Astrocyte (in vitro differentiated cells and primary cell): ENCODE measurements around the gene TMTC2.

Source experiments
- EZH2 ChIP-seq: IDR thresholded peaks from 2 replicates; pipeline ENCODE4 v1.6.1; 2012; ENCODE audit warnings: mild to moderate bottlenecking, low read length, inconsistent platforms; ENCODE audit not compliant: insufficient read depth
- TF ChIP-seq, protein P1 (sequence below): IDR thresholded peaks from 2 replicates; pipeline ENCODE4 v1.5.1; 2011; ENCODE audit warnings: low read depth, mild to moderate bottlenecking, inconsistent platforms, low read length, moderate library complexity; ENCODE audit not compliant: insufficient read depth

DNA sequence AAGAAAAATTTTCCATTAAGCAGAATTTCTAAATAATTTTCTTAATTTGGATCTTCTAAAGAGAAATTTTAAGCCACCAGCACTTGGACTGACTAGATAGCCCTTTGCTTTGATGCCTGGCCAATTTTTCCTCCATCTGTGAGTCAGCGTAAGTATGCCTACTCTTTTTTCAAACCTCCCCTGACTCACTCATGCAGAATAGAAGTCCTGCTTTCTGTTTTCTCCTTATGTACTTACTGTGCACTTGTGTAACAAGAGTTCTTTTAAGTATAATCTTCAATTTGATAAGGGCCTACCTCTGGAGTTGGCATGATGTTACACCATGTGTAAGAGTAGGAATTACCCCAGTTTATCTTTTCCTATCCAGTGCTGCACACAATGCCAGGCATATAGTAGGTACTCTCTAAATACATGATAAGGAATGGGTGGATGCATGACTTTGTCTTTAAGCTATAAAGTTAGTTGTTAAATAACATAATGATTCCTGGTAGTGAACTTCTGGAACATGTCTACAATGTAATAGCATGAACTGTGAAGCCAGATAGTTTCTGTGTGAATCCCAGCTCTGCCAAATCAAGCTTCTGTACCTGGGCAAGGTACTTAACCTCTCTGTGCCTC is 329.6 kb downstream of the TMTC2 start:
- TF ChIP-seq, protein P1, sequence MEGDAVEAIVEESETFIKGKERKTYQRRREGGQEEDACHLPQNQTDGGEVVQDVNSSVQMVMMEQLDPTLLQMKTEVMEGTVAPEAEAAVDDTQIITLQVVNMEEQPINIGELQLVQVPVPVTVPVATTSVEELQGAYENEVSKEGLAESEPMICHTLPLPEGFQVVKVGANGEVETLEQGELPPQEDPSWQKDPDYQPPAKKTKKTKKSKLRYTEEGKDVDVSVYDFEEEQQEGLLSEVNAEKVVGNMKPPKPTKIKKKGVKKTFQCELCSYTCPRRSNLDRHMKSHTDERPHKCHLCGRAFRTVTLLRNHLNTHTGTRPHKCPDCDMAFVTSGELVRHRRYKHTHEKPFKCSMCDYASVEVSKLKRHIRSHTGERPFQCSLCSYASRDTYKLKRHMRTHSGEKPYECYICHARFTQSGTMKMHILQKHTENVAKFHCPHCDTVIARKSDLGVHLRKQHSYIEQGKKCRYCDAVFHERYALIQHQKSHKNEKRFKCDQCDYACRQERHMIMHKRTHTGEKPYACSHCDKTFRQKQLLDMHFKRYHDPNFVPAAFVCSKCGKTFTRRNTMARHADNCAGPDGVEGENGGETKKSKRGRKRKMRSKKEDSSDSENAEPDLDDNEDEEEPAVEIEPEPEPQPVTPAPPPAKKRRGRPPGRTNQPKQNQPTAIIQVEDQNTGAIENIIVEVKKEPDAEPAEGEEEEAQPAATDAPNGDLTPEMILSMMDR, result no peak
- TF ChIP-seq EZH2, result no peak
